Caco-2 (cell line): ENCODE results near the gene ELN. TPM values are rescaled to one million over a fixed set of nuclear protein-coding genes. Genes with fewer than 3 reads are reported as not detected.

Experiments
- BruUV-seq: library from RNA; stranded (reverse); fragments of 400-500 nt; replicated peaks from 2 replicates; lab custom pipeline; 2021; lab: Mats Ljungman, UMichigan
- CTCF ChIA-PET: fragments of 300-600 bp; sonication (Branson Sonifier 250); formaldehyde crosslinking; loops from one replicate; lab custom pipeline; 2022; ENCODE audit warnings: antibody characterized with exemption; lab: Charles Lee
- POLR2A ChIA-PET: fragments of 300-600 bp; sonication (Branson Sonifier 250); formaldehyde crosslinking; loops from one replicate; lab custom pipeline; 2022; ENCODE audit warnings: antibody characterized with exemption; lab: Charles Lee
- DNase-seq, 2 experiments: peaks; one replicate each; pipeline versions ENCODE4 v3.0.0 to v3.0.0-alpha.2; 2020 to 2022
- H3K27me3 ChIP-seq: replicated peaks from 2 replicates; pipeline ENCODE4 v1.6.0; 2011; ENCODE audit warnings: low read length; ENCODE audit not compliant: control insufficient read depth, insufficient read depth
- H3K36me3 ChIP-seq: 2 replicates; pipeline ENCODE4 v1.5.1; 2011; ENCODE audit warnings: low read length; ENCODE audit not compliant: control insufficient read depth, insufficient read depth
- H3K4me1 ChIP-seq: fragments of 250-450 bp; sonication (Bioruptor Pico); 2 replicates; pipeline ENCODE4 v1.5.1; 2020; ENCODE audit warnings: mild to moderate bottlenecking
- H3K4me3 ChIP-seq: 2 replicates; pipeline ENCODE4 v1.5.1; 2011; ENCODE audit warnings: low read depth, mild to moderate bottlenecking, control low read depth, low read length
- H3K9me3 ChIP-seq: fragments of 250-450 bp; sonication (Bioruptor Pico); 2 replicates; pipeline ENCODE4 v1.5.1; 2020; ENCODE audit warnings: mild to moderate bottlenecking, moderate library complexity
- H3K27ac Mint-ChIP-seq: one replicate; pipeline ENCODE4 v1.8.0; 2022; ENCODE audit warnings: mixed read lengths; ENCODE audit not compliant: unreplicated experiment
- H3K27me3 Mint-ChIP-seq: one replicate; pipeline ENCODE4 v1.8.0; 2022; ENCODE audit warnings: mixed read lengths; ENCODE audit not compliant: insufficient read depth, unreplicated experiment
- H3K36me3 Mint-ChIP-seq: one replicate; pipeline ENCODE4 v1.8.0; 2022; ENCODE audit warnings: mild to moderate bottlenecking, mixed read lengths; ENCODE audit not compliant: insufficient read depth, unreplicated experiment
- H3K4me1 Mint-ChIP-seq: one replicate; pipeline ENCODE4 v1.8.0; 2022; ENCODE audit warnings: low read depth, mixed read lengths; ENCODE audit not compliant: unreplicated experiment
- H3K4me3 Mint-ChIP-seq: one replicate; pipeline ENCODE4 v1.8.0; 2022; ENCODE audit warnings: mild to moderate bottlenecking, moderate library complexity, mixed read lengths; ENCODE audit not compliant: unreplicated experiment
- H3K9me3 Mint-ChIP-seq: one replicate; pipeline ENCODE4 v1.8.0; 2022; ENCODE audit warnings: mixed read lengths; ENCODE audit not compliant: unreplicated experiment
- intact Hi-C: fragments of 100-400 bp; cut with micrococcal nuclease; formaldehyde crosslinking; loops from one replicate; pipeline ENCODE4 v1.10.0; 2022; ENCODE audit not compliant: unreplicated experiment
- total RNA-seq: library from RNA; stranded (reverse); gene quantifications from 2 replicates; pipeline ENCODE4 v1.2.3, GENCODE V29; 2022
- TF ChIP-seq, protein P1 (sequence below), 2 experiments: fragments of 200-600 bp in 1 of 2; IDR thresholded peaks; 1 replicate in 1 of 2; 2 replicates in 1 of 2; pipeline versions ENCODE4 v1.5.1 to v1.8.0; 2011 to 2022; ENCODE audit warnings: antibody characterized with exemption in 1 of 2, control low read depth in 1 of 2, inconsistent platforms in 1 of 2, low read depth in 1 of 2, low read length in 1 of 2, mild to moderate bottlenecking in 1 of 2, moderate library complexity in 1 of 2; ENCODE audit not compliant: insufficient read depth in 1 of 2, severe bottlenecking in 1 of 2, unreplicated experiment in 1 of 2

Gene ELN
- total RNA-seq, 1 experiment from 2014 or later = not detected

DNA sequence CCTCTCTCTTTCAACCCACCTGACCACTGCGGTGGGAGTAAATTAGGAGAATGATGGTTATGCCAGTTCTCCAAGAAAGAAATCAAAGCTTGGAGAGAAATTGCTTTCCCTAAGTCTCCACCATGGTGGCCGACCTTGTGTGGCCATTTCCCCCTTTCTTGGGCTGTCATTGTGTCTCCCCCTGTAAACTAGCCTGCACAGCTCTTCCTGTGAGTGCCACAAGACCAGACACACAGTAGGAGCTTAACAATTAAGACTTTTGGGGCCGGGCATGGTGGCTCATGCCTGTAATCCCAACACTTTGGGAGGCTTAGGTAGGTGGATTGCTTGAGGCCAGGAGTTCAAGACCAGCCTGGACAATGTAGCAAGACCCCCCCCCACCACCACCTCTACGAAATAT lies 36.7 kb downstream of the ELN start:
- Histone ChIP-seq H3K36me3 (no peaks in the 10 kb centered on the region), H3K4me1 (no peaks in the 10 kb centered on the region; the same call in 1 of the 2 replicates), H3K4me3 (no peak overlapping the region), H3K9me3 (no peaks in the 10 kb centered on the region), H3K27me3 (no peaks in the 10 kb centered on the region)
- intact Hi-C loops = loop anchor here (5.0 kb wide), 1 partner anchor 118 kb away; no protein-coding TSS in a partner anchor
- no TSS peak for BruUV-seq
- ChIA-PET POLR2A (no interaction called here), CTCF (interaction anchor here (0.5 kb wide), 1 partner anchor 13 kb away, joined by 3 read pairs; no protein-coding TSS in a partner anchor)
- TF ChIP-seq, protein P1, sequence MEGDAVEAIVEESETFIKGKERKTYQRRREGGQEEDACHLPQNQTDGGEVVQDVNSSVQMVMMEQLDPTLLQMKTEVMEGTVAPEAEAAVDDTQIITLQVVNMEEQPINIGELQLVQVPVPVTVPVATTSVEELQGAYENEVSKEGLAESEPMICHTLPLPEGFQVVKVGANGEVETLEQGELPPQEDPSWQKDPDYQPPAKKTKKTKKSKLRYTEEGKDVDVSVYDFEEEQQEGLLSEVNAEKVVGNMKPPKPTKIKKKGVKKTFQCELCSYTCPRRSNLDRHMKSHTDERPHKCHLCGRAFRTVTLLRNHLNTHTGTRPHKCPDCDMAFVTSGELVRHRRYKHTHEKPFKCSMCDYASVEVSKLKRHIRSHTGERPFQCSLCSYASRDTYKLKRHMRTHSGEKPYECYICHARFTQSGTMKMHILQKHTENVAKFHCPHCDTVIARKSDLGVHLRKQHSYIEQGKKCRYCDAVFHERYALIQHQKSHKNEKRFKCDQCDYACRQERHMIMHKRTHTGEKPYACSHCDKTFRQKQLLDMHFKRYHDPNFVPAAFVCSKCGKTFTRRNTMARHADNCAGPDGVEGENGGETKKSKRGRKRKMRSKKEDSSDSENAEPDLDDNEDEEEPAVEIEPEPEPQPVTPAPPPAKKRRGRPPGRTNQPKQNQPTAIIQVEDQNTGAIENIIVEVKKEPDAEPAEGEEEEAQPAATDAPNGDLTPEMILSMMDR (IDR thresholded peaks at IDR 0.05; ENCODE audit: insufficient read depth in 1 of 2, low read depth in 1 of 2, low read length in 1 of 2, severe bottlenecking in 1 of 2, unreplicated experiment in 1 of 2) = no peak
- no peaks in the 10 kb centered on the region for H3K27me3 Mint-ChIP-seq
- H3K36me3 Mint-ChIP-seq = no peaks in the 10 kb centered on the region
- DNase-seq = no peak
- no peaks in the 10 kb centered on the region for H3K4me1 Mint-ChIP-seq
- H3K27ac Mint-ChIP-seq = no peak overlapping the region
- H3K4me3 Mint-ChIP-seq = no peak overlapping the region
- no peaks in the 10 kb centered on the region for H3K9me3 Mint-ChIP-seq

DNA sequence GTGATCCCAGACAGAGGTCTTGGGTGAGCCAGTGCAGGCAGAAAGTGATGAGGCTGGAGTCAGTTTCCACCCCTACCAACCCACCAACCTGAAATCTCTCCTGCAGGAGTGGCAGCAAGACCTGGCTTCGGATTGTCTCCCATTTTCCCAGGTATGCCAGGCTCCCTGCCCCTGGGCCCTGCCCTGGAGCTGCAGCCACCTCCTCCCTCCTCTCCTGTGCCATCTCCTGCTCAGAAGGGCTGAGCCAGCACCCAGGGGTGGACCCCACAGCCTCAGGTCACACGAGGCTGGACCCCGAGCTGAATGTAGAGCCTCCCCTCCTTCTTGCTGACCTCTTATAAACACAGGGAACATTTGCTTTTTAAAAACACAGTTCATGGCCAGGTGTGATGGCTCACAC lies 38.7 kb downstream of the ELN start:
- POLR2A ChIA-PET = no interaction called here

DNA sequence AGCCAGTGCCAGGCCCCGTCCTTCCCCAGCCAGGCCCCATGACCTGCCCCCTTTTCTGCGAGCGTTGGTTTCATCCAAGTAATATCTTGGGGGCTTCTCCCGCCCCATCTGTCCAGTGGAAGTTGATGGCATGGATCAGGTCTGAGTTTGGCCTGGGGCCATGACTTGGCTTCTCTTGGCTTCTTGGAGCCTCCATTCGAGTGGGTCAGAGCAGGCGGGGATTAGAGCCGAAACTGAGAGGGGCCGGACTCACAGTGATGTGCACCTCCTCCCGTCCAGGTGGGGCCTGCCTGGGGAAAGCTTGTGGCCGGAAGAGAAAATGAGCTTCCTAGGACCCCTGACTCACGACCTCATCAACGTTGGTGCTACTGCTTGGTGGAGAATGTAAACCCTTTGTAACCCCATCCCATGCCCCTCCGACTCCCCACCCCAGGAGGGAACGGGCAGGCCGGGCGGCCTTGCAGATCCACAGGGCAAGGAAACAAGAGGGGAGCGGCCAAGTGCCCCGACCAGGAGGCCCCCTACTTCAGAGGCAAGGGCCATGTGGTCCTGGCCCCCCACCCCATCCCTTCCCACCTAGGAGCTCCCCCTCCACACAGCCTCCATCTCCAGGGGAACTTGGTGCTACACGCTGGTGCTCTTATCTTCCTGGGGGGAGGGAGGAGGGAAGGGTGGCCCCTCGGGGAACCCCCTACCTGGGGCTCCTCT lies 40.6 kb downstream of the ELN start:
- Mint-ChIP-seq H3K4me1 (no peaks in the 10 kb centered on the region), H3K36me3 (no peaks in the 10 kb centered on the region), H3K4me3 (no peak overlapping the region), H3K9me3 (no peaks in the 10 kb centered on the region), H3K27me3 (no peaks in the 10 kb centered on the region), H3K27ac (no peak overlapping the region)
- Histone ChIP-seq H3K4me3 (no peak overlapping the region), H3K36me3 (no peaks in the 10 kb centered on the region), H3K27me3 (no peaks in the 10 kb centered on the region), H3K9me3 (no peaks in the 10 kb centered on the region), H3K4me1 (no peaks in the 10 kb centered on the region)
- no TSS peak for BruUV-seq
- intact Hi-C loops = loop anchor here (1.0 to 5.0 kb wide), 3 partner anchors 114 to 332 kb away; no protein-coding TSS in a partner anchor
- no peak for DNase-seq
- TF ChIP-seq, protein P1 (IDR thresholded peaks at IDR 0.05; ENCODE audit: insufficient read depth in 1 of 2, low read depth in 1 of 2, low read length in 1 of 2, severe bottlenecking in 1 of 2, unreplicated experiment in 1 of 2) = no peak
- POLR2A ChIA-PET = no interaction called here
- CTCF ChIA-PET = interaction anchor here (0.6 to 1.8 kb wide), 7 partner anchors 11 to 152 kb away, joined by 3 to 9 read pairs (median 5); partner anchors contain the start of gene LIMK1

More for the DNA sequence above, 38.7 kb downstream of the ELN start:
- Histone ChIP-seq H3K36me3 (no peaks in the 10 kb centered on the region), H3K4me1 (no peaks in the 10 kb centered on the region), H3K27me3 (no peaks in the 10 kb centered on the region), H3K4me3 (no peak overlapping the region), H3K9me3 (no peaks in the 10 kb centered on the region)
- DNase-seq = no peak
- Mint-ChIP-seq H3K4me3 (no peak overlapping the region), H3K9me3 (no peaks in the 10 kb centered on the region), H3K27me3 (no peaks in the 10 kb centered on the region), H3K27ac (no peak overlapping the region), H3K36me3 (no peaks in the 10 kb centered on the region), H3K4me1 (no peaks in the 10 kb centered on the region)
- intact Hi-C loops = loop anchor here (5.0 kb wide), 1 partner anchor 116 kb away; no protein-coding TSS in a partner anchor
- BruUV-seq = no TSS peak
- TF ChIP-seq, protein P1 (IDR thresholded peaks at IDR 0.05; ENCODE audit: insufficient read depth in 1 of 2, low read depth in 1 of 2, low read length in 1 of 2, severe bottlenecking in 1 of 2, unreplicated experiment in 1 of 2) = no peak
- CTCF ChIA-PET = no interaction called here
